K562 (cell line): ENCODE measurements around the gene SCYL1. TPM values are rescaled to one million over a fixed set of nuclear protein-coding genes. Genes with fewer than 3 reads are reported as not detected.

Experiments used
- BRCA1 ChIP-seq, 2 experiments: fragments of 450-650 bp in 1 of 2; sonication (generic) in 1 of 2; formaldehyde crosslinking in 1 of 2; IDR thresholded peaks; 2 replicates each; pipeline versions ENCODE4 v1.5.0 to v1.6.1; 2017 to 2020; ENCODE audit warnings: mild to moderate bottlenecking in 1 of 2, missing genetic modification reagents in 1 of 2
- DPF2 ChIP-seq: fragments of 450-650 bp; IDR thresholded peaks from 2 replicates; pipeline ENCODE4 v1.6.1; 2016
- OTX1 ChIP-seq: fragments of 450-650 bp; formaldehyde crosslinking; IDR thresholded peaks from 2 replicates; pipeline ENCODE4 v1.4.0; 2022; ENCODE audit warnings: mild to moderate bottlenecking
- PTRF ChIP-seq: fragments of 450-650 bp; IDR thresholded peaks from 2 replicates; pipeline ENCODE4 v1.6.1; 2016; ENCODE audit warnings: mild to moderate bottlenecking, missing genetic modification characterization, missing compliant biosample characterization
- PURB ChIP-seq: sonication (generic); formaldehyde crosslinking; IDR thresholded peaks from 2 replicates; pipeline ENCODE4 v1.9.0; 2021; ENCODE audit warnings: low read depth, mild to moderate bottlenecking, missing genetic modification reagents
- RBBP5 ChIP-seq: fragments of 200-600 bp; sonication (generic); IDR thresholded peaks from 2 replicates; pipeline ENCODE4 v1.6.1; 2012; ENCODE audit warnings: borderline replicate concordance, mild to moderate bottlenecking, low read length, control low read depth, inconsistent platforms; ENCODE audit not compliant: insufficient read depth, poor library complexity, severe bottlenecking
- STAT5A ChIP-seq: IDR thresholded peaks from 2 replicates; pipeline ENCODE4 v1.6.1; 2012; ENCODE audit warnings: low read length, inconsistent platforms, borderline replicate concordance
- TFAM ChIP-seq: fragments of 250-450 bp; sonication (Bioruptor Pico); conservative IDR thresholded peaks from 2 replicates; pipeline ENCODE4 v1.5.0; 2021; ENCODE audit warnings: mild to moderate bottlenecking, moderate library complexity
- U2AF1 ChIP-seq: fragments of 200-400 bp; formaldehyde crosslinking; optimal IDR thresholded peaks from 2 replicates; pipeline ENCODE3; 2017; ENCODE audit warnings: mild to moderate bottlenecking, low read depth, low read length, moderate library complexity
- ZKSCAN8 ChIP-seq: fragments of 200-800 bp; sonication (Bioruptor generic); IDR thresholded peaks from 2 replicates; pipeline ENCODE4 v1.6.1; 2016; ENCODE audit warnings: missing genetic modification characterization, missing compliant biosample characterization
- polyA plus RNA-seq, 8 experiments: library from polyadenylated mRNA; depleted of rRNA in 4 of 8; stranded (reverse) in 5 of 8; unstranded in 3 of 8; fragments of >200 nt; fragmentation: Nextera tagmentation in 2 of 8; fragmentation: Illumina TruSeq in 1 of 8; extraction: Ambion mirVana in 2 of 8; extraction: Trizol in 1 of 8; gene quantifications; 2 replicates each; pipeline versions ENCODE4 v1.2.1 to v1.2.3, GENCODE V29; 2011 to 2014; ENCODE audit warnings: inconsistent platforms in 1 of 8, missing spikeins in 1 of 8
- total RNA-seq, 7 experiments: library from RNA; depleted of rRNA in 6 of 7; stranded (reverse); fragments of >200 nt in 6 of 7; fragmentation: Illumina TruSeq in 2 of 7; extraction: Trizol in 2 of 7; gene quantifications; 2 replicates each; pipeline versions ENCODE4 v1.2.1 to v1.2.3, GENCODE V29; 2011 to 2021; ENCODE audit warnings: low replicate concordance in 1 of 7
- TF ChIP-seq, protein P1 (sequence below): fragments of 450-650 bp; conservative IDR thresholded peaks from 2 replicates; pipeline ENCODE4 v1.6.1; 2016; ENCODE audit warnings: missing genetic modification characterization, low read depth, mild to moderate bottlenecking, missing compliant biosample characterization, moderate library complexity
- TF ChIP-seq, protein P2 (sequence below), 2 experiments: fragments of 450-650 bp; conservative IDR thresholded peaks; 2 replicates each; pipeline ENCODE4 v1.6.1; 2017; ENCODE audit warnings: mild to moderate bottlenecking in 2 of 2, moderate library complexity in 2 of 2
- TF ChIP-seq, protein P3 (sequence below): sonication (generic); formaldehyde crosslinking; IDR thresholded peaks from 2 replicates; pipeline ENCODE4 v1.8.1; 2023; ENCODE audit warnings: missing genetic modification reagents, mild to moderate bottlenecking, borderline replicate concordance
- TF ChIP-seq, protein P4 (sequence below): fragments of 450-650 bp; IDR thresholded peaks from 2 replicates; pipeline ENCODE4 v1.7.0; 2016; ENCODE audit warnings: borderline replicate concordance
- TF ChIP-seq, protein P5 (sequence below), 3 experiments: fragments of 200-800 bp in 1 of 3; sonication (Bioruptor generic) in 1 of 3; sonication (generic) in 1 of 3; formaldehyde crosslinking in 1 of 3; IDR thresholded peaks; 2 replicates each; pipeline versions ENCODE4 v1.6.1 to v1.8.0; 2016 to 2022; ENCODE audit warnings: mild to moderate bottlenecking in 2 of 3, missing compliant biosample characterization in 2 of 3, missing genetic modification characterization in 2 of 3, missing genetic modification reagents in 1 of 3

The SCYL1 gene
- total and polyA plus RNA-seq, 9 of the 15 experiments (the other 6 are each of a cell fraction or from before 2014, with no cell fraction given) = 1.9 to 145 (median 57.6) TPM

DNA sequence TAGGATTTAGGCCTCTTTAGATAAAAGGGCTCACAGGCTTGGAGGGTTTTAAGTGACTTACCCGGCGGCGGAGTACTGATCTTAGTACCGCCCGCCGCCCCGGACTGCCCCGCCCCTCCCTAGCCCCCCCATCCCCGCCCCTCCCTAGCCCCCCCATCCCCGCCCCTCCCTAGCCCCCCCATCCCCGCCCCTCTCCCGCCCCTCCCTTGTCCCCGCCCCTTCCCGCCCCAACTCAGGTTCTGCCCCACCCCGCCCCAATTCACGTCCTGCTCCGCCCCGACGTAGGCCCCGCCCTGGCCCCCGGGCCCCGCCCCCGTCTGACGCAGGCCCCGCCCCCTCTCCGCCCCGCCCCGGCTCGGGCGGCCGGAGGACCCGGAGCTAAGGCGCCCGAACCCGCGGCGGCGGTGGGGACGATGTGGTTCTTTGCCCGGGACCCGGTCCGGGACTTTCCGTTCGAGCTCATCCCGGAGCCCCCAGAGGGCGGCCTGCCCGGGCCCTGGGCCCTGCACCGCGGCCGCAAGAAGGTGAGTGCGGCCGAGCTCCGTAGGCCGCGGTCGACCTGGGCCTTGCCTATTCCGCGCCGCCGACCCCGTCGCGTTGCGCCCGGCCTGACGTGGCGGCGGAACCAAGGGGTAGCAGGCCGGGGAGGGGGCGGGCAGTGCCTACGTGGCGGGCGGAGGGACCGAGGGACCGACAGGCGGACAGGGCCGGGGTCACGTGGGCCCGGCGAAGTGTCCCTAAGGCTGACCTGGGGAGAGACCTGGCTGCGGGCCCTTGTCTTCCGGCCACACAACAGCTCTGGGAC, at the start of gene SCYL1 (continued):
- TF ChIP-seq, protein P1, sequence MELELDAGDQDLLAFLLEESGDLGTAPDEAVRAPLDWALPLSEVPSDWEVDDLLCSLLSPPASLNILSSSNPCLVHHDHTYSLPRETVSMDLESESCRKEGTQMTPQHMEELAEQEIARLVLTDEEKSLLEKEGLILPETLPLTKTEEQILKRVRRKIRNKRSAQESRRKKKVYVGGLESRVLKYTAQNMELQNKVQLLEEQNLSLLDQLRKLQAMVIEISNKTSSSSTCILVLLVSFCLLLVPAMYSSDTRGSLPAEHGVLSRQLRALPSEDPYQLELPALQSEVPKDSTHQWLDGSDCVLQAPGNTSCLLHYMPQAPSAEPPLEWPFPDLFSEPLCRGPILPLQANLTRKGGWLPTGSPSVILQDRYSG = no peak
- TF ChIP-seq, protein P2, sequence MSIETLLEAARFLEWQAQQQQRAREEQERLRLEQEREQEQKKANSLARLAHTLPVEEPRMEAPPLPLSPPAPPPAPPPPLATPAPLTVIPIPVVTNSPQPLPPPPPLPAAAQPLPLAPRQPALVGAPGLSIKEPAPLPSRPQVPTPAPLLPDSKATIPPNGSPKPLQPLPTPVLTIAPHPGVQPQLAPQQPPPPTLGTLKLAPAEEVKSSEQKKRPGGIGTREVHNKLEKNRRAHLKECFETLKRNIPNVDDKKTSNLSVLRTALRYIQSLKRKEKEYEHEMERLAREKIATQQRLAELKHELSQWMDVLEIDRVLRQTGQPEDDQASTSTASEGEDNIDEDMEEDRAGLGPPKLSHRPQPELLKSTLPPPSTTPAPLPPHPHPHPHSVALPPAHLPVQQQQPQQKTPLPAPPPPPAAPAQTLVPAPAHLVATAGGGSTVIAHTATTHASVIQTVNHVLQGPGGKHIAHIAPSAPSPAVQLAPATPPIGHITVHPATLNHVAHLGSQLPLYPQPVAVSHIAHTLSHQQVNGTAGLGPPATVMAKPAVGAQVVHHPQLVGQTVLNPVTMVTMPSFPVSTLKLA (conservative IDR thresholded peaks at IDR 0.05) = peak in 1 of 2 experiments; percentile 70; a peak in 3 of 4 replicates
- TF ChIP-seq BRCA1 (IDR thresholded peaks at IDR 0.05) (no peak), BRCA1 (CRISPR knock-in tag; IDR thresholded peaks at IDR 0.05) (no peak), U2AF1 (no peak), PURB (CRISPR knock-in tag) (no peak), RBBP5 (peak; percentile 35), STAT5A (no peak), TFAM (CRISPR knock-in tag) (no peak), OTX1 (CRISPR knock-in tag) (no peak), ZKSCAN8 (CRISPR knock-in tag) (no peak), DPF2 (no peak), PTRF (tag) (no peak)
- TF ChIP-seq, protein P3, sequence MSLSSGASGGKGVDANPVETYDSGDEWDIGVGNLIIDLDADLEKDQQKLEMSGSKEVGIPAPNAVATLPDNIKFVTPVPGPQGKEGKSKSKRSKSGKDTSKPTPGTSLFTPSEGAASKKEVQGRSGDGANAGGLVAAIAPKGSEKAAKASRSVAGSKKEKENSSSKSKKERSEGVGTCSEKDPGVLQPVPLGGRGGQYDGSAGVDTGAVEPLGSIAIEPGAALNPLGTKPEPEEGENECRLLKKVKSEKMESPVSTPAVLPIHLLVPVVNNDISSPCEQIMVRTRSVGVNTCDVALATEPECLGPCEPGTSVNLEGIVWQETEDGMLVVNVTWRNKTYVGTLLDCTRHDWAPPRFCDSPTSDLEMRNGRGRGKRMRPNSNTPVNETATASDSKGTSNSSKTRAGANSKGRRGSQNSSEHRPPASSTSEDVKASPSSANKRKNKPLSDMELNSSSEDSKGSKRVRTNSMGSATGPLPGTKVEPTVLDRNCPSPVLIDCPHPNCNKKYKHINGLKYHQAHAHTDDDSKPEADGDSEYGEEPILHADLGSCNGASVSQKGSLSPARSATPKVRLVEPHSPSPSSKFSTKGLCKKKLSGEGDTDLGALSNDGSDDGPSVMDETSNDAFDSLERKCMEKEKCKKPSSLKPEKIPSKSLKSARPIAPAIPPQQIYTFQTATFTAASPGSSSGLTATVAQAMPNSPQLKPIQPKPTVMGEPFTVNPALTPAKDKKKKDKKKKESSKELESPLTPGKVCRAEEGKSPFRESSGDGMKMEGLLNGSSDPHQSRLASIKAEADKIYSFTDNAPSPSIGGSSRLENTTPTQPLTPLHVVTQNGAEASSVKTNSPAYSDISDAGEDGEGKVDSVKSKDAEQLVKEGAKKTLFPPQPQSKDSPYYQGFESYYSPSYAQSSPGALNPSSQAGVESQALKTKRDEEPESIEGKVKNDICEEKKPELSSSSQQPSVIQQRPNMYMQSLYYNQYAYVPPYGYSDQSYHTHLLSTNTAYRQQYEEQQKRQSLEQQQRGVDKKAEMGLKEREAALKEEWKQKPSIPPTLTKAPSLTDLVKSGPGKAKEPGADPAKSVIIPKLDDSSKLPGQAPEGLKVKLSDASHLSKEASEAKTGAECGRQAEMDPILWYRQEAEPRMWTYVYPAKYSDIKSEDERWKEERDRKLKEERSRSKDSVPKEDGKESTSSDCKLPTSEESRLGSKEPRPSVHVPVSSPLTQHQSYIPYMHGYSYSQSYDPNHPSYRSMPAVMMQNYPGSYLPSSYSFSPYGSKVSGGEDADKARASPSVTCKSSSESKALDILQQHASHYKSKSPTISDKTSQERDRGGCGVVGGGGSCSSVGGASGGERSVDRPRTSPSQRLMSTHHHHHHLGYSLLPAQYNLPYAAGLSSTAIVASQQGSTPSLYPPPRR (CRISPR knock-in tag) = no peak
- TF ChIP-seq, protein P4, sequence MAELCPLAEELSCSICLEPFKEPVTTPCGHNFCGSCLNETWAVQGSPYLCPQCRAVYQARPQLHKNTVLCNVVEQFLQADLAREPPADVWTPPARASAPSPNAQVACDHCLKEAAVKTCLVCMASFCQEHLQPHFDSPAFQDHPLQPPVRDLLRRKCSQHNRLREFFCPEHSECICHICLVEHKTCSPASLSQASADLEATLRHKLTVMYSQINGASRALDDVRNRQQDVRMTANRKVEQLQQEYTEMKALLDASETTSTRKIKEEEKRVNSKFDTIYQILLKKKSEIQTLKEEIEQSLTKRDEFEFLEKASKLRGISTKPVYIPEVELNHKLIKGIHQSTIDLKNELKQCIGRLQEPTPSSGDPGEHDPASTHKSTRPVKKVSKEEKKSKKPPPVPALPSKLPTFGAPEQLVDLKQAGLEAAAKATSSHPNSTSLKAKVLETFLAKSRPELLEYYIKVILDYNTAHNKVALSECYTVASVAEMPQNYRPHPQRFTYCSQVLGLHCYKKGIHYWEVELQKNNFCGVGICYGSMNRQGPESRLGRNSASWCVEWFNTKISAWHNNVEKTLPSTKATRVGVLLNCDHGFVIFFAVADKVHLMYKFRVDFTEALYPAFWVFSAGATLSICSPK = no peak
- TF ChIP-seq, protein P5, sequence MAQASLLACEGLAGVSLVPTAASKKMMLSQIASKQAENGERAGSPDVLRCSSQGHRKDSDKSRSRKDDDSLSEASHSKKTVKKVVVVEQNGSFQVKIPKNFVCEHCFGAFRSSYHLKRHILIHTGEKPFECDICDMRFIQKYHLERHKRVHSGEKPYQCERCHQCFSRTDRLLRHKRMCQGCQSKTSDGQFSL (CRISPR knock-in tag; IDR thresholded peaks at IDR 0.05) = no peak
- TF ChIP-seq, protein P5 (tag; IDR thresholded peaks at IDR 0.05) = peak in 1 of 2 experiments; percentile 95; a peak in 2 of 4 replicates
